SKM-1 (cell line): Measurements from ENCODE around the gene TBRG4.
"Not testable (repeated sequence)": the region's sequence is repeated elsewhere in the genome, so short reads cannot be mapped to it uniquely, and the experiment has no call there.

ENCODE experiments used
- DNase-seq: peaks from one replicate; lab custom pipeline; 2025; ENCODE audit not compliant: unreplicated experiment; lab: John Stamatoyannopoulos, UW

Gene TBRG4

DNA sequence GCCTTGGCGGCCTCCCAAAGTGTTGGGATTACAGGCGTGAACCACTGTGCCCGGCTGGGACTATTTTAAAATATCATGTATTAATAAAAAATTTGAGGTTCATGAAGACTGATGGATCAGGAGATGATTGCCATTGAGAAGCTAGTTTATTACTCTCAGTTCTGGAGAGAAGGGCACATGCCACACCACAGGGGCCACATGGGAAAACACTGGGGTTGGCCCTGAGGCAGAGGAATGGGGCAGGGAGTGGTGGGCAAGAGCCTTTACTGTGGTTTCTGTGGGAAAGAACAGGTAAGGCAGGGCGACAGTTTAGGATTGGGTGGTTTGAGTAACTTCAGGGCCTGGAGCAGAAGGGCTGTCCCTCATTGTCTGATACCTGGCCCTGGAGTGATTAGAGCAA, 6.8 kb upstream of the TBRG4 start:
- DNase-seq, result no peak

DNA sequence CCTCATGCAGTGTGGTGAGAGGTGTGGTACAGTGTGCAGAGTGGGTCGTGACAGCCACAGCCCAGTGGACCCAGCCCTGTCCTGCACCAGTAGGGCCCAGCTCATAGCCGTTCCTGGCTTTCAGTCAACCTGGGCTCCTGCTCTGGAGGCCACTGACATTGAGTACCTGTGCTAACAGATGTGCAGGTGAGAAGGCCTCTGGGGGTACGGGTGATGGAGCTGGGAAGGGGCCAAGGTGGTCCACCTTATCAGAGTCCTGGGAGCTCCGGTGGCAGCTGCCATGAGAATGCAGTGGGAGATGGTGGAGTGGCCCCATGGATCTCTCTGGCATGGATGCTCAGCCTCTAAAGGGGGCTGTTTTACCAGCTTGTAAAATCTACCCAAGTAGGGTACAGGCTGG, 6.1 kb upstream of the TBRG4 start:
- DNase-seq, result no peak

DNA sequence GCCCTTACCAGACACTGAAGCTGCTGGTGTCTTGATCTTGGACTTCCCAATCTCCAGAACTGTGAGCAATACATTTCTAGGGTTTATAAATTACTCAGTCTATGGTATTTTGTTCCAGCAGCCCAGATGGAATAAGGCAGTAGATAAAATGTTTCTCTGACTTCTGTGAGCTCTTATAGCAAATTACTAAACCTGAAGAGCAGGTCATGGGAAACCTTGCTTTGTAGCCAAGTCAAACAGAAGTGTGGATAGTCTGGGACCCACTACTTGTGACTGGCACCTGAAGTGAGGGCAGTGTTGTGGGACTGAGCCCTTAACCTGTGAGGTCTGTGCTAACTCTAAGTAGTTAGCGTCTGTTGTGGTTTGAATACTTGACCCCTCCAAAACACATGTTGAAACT, 4.6 kb upstream of the TBRG4 start:
- DNase-seq, result no peak

DNA sequence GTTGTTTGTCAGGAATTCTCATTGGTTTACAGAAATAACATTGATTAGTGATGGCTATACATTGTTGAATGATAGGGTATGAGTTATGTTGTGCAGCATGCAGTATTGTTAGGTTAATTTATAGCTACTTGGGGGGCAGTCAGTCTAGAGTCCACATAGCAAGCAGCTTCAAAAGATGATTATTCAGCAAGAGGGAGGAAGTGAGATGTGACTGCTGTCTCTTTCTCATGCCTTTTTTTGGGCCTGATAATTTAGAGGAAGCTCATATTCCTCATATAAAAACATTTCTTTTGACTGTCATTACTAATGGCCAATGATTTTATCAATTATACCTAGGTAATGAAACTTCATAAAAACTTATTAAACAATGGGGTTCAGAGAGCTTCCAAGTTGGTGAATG, 3.4 kb upstream of the TBRG4 start:
- DNase-seq, result no peak

DNA sequence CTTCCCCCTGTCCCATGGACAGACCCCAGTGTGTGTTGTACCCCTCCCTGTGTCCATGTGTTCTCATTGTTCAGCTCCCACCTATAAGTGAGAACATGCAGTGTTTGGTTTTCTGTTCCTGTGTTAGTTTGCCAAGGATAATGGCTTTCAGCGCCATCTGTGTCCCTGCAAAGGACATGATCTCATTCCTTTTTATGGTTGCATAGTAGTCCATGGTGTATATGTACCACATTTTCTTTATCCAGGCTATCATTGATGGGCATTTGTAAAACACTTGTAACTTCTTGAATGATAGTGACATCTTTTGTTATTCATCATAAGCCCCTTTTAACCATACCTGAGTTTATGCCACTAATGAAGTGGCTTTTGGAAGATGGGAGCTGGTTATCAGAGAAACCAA, 2.8 kb upstream of the TBRG4 start:
- DNase-seq, result not testable (repeated sequence)

DNA sequence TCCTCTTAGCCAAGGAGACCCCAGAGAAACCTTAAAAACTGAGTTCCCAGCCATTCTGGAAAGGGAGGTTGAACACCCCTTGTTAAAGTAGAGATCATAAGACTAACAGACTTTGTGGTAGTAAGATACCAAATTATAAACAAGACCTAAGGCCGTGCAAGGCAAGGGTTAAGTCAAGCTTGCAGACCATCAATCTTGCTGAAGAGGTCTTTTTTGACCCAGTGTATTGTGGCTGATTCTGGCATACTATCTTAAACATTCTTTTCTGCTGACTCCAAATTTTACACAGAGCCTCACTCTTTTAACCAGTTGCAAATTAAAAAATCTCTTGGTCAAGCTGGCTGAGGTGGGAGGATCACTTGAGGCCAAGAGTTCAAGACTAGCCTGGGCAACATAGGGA, 1.2 kb upstream of the TBRG4 start:
- no peak for DNase-seq

DNA sequence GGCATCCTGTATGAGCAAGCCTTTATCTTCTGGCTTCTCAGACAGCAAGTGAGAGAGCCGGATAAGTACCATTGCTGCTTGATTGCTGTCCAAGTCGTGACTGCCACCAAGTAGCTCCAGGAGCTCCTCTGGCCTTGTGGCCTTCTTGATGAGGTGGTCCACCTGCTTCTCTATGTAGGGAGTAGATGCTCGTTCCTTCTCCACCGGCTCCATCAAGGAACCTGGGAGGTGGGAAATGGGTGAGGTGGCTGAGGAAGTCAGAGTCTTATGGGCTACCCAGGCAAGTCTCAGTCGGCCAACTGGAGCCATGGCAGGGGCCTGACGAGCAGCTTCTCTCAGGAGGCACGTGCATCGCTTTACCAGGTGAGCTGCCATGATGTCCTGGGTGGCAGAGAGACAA, 2.6 kb downstream of the TBRG4 start:
- DNase-seq, result no peak

DNA sequence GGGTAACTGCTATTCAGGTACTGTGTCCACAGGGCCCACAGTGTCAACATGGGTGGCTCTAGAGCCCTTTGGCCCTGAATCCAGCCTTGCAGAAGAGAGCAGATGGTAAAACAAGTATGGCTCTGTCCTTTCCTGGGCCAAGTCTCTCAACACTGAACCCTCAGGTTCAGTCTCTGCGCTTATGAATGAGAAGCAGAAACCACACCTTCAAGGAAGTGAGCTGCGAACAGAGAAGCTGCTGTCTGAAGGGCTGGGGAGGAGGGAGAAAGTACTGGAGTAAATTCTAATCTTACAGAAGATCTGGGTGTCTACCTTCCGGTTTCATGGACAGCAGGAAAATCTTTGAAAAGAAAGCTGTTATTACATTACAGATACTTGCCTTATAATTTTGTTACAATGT, 4.1 kb downstream of the TBRG4 start:
- DNase-seq, result no peak

DNA sequence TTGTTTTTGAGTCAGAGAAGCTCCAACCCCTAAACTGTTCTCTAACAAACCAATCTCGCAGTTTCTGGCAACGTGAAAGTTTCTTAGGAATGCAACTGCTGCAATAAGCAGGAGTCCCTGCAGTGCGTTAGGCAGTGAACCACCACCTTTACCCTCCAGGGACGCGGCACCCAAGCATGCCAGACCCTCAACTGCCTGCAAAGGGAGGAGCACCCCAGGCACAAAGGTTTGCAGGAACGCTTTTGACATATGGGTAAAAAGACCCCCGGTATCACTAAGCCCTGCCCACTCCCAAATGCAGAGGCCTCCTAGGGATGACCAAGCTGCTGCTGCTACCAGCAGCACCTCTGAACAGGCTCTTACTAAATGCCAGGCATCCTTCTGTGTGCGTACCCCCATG, 4.7 kb downstream of the TBRG4 start:
- no peak for DNase-seq

DNA sequence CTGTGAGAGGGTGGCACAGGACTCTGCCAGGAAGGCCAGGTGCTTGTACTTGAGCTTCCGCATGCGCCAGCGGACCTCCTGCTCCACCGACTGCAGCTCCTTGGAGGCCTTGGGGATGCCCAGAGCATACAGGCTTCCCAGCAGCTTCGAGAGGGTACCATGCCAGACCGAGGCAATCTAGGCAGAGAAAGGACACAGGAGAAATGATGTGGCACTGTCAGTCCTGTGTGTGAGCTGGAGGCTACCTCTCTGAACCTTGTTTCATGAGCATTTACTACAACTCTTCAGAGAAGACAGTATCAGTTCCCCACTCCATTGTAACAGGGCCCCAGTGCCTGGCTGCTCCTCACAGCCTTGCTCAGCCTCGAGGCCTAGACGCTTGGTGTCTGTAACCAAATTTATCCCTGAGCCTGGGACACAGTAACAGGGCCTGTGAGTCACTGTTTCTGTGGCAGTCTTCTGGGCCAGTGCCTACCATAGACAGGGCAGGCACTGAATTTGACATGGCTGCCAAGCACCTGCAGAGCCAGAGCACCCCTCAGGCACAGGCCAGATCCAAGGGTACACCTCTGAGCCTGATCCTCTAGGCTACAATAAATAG, 5.8 kb downstream of the TBRG4 start:
- DNase-seq, result no peak

DNA sequence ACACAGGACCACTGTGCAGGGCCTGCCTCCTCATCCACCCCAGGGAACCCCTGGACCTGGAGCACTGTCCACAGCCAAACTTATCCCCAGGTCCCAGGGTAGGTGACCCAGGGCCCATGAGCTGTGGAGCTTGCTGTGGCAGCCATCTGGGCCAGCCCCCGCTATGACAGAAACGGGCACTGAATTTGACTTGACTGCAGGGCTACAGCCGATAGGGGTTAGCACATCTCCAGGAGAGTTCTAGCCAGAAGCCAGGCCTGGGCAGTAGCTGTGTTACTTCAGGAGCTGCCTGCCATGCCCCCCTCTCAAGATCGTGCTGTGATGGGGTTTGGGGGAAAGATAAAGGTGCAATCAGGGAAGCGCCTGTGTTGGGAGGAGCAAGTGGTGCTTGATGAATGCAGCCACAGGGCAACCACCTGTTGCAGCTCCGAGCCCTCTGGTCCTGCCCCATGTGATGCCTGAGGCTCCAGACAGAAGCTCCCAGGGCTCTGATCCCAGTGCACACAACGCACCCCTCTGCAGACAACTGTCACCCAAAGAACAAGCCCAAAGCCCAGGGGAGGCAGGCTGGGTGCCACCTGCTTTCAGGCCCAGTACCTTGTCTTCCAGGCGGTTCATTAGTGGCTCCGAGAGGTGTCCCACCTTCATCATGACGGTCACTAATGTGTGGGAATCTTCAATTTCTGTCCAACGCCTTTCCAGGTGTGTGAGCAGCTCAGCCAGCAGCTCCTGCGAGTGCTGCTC, 6.5 kb downstream of the TBRG4 start:
- DNase-seq, result no peak

DNA sequence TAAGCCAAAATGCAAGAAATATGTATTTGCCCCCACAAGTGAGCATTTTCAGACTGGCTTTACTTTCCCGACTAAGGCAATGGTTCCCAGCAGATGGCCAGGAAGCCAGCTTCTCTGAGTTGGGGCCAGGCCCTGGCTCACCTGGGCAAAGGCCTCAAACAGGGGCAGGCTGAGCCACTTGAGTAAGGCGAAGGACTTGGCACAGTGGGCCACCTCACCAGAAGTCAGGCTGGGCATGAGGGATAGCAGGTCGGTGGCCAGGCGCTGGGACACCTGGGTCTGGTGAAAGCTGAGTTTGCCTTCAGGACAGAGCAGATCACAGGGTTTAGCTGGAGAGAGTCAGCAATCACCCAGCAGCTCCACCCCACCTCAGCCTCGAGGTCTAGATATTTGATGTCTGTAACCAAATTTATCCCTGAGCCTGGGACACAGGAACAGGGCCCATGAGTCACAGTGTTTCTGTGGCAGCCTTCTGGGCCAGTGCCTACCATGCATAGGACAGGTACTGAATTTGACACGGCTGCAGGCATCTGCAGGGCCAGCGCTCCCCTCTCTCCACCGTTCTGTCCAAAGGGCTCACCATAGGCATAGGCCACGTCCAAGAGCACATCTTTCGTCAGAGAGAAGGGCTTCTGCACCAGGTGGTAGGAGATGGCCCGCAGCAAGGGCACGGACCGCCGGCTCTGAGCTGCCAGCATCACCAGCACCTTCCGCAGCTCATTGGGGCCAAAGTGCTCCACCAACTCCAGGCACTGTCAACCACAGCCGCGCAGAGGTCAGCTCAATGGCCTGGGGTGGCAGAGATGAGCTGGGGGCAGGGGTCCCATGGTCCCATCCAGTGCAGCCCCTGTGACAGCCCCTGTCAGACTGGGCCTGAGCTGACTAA, 7.3 kb downstream of the TBRG4 start:
- no peak for DNase-seq

DNA sequence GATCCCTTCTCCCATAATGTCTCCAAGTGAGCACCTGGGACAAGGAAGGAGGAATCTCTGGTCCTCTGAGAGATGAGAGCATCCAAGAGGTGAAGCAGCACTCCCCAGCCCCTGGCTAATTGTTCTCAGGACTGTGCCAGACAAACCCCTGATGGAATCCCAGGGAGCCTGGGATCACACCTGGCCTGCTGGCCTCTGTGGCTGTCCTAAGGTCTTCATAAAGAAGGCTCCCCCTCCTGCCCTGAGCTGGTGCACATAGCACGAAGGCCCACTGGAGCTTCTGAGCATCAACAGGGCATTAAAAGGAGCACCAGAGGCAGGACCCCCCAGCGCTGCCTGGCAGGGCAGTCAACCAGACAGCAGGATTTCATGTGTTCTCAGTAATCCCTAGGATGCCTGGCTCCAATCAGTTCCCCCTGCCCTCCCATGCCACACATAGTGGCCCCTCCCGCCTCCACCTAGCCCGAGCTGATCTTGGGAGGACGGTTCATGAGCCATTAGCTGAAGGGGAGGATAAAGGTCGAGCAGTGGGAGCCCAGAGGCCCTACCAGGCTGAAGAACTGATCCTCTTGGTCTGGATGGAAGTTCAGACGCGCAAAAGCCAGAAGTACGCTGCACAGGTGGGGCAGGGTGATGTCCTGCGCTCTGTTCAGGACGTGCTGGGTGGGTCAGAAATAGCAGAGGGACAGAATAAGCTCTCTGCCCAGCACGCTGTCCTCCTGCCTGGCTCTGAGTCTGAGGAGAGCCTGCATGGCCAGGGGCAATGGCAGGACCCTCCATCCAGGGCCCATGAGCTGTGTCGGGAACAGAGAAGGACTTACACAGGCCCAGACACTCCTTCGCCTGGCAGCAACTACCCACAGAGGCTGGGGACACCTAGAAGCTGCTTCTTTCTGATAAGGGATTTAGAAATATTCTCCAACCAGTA, 8.4 kb downstream of the TBRG4 start:
- no peak for DNase-seq

DNA sequence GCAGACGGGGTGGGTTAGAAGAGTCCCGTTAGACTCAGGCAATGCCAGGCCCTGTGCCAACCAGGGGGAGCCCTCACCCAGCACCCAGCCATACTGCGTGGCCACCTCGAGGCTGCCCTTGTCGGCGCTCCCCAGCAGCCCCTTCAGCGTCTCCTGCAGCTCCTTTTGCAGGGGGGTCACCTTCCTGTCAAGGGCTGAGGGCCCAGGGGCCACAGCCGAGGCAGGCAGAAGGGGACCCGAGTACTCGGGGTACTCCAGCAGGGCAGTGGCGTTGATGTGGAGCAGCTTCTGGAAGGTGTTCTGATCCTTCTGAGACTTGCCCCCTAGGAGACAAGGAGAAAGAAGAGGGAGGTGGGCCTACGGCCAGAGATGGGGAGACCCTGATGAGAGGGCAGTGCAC, 9.7 kb downstream of the TBRG4 start:
- no peak for DNase-seq

DNA sequence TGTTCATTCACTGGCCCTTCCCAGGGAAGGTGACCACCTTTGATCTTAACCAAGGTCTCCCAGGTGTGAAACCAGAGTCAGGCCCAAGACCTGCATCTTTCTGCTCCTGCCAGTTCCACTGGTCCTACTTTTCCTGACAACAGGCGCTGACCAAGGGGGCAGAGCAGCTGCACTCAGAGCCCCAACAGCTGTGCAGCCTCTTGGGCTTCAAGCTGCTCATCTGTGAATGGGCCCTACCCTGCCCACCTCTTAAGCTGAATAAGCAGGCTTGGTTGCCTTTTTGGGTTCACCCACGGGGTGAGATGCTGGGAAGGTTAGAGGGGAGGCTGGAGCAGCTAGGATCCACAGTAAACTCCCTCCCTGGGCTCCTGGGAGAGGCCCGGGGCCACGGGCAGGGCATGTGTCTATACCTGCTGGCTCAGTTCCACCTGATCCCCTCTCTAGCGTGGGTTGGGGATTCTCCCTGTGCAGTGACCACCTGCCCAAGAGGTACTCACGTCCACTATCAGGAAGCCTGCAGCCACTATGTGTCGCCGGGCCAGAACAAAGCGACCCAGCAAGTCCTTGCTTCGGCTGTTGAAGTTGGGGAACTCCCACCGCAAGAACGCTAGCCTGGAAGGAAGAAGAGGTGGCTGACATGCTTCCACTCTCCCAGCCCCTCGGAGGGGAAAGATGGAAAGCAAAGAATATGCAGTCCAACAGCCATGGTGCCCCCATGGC, 10.6 kb downstream of the TBRG4 start:
- DNase-seq, result no peak

DNA sequence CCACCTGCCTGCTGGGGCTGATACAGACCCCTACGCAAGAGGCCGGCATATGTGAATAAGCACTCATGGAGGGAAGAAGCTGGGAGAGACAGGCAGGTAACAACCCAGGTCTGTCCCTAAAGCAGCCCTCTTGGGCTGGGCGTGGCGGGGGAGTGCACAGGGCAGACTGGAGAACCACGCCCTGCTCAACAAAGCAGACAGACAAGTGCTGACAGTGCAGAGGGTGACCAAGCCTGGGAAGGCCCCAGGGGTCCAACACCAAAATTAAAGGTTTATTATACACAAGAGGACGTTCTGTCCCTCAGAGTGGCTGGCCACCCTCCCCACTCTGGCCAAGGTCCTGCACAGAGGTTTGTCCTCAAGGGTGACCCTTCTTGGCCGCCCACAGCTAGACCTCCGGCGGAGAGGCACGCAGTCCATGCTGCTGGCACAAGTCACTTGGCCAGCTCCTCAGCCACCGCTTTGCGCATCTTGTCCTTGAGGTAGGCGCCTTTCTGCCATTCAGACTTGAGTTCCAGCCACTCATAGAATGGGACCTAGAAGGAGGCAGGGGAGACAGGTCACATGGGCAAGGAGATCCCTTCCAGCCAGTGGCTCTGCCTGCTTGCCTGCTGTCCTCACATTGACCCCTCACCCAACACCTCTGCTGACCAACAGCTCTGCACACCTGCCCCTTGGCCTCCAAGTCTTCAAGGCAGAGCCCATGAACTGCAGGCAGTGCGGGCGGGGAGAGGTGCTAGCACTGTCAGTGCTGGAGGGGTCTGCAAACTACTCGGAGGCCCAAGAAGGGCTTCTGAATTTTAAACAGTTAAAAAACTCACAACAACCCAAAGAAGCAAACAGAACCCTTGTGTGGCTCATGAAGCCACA, 11.4 kb downstream of the TBRG4 start:
- no peak for DNase-seq

DNA sequence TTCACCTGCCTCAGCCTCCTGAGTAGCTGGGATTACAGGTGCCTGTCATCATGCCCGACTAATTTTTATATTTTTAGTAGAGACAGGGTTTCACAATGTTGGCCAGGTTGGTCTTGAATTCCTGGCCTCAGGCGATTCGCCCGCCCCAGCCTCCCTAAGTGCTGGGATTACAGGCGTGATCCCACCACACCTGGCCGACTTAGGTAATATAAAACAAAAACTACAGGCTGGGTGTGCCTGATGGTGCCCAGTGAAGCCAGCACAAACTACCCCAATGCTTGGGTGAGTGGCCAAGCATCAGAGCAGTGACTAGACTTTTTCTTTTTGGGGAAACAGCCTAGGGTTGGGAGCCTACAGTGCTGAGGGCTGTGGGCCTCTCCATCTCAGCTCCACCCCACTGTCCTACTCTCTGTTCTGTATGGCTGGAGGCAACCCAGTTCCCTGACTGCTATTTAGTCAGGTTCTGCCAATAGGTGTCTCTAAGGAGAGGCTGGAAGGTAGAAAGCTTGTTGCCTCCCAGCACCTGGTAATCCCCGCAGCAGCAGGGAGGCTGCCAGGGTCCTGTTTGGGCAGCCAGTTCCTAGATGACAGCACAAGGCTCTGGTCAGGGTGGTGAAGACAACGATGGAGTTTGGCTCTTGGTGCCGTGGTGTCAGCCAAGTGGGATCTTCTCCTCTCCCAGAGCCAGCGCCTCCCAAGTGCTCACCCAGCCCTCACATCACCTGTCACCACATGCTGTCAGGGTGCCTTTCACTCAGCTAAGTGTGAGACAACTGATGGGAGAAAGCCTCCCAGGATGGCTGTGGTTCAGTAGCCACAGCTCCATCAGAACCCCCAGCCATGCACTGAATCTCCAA, 12.3 kb downstream of the TBRG4 start:
- no peak for DNase-seq

DNA sequence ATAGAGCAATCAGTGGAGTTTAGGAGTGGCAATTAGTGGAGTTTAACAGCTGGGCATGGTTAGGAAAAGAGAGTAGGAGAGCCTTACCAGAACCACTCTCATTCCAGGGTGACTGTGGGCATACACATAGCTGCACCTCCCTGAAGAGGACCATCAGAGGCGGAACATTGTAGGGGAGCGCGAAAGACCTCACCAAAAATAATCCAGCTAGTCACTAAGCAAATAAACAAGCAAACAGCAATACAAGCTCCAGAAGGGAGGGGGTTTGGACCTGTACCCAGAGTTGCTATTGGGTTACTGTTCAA, 18.6 kb downstream of the TBRG4 start:
- no peak for DNase-seq
